T-cell (primary cell): ENCODE measurements around the gene TSC22D3. TPM values are rescaled to one million over a fixed set of nuclear protein-coding genes. Genes with fewer than 3 reads are reported as not detected.

Source experiments
- ATAC-seq, 4 experiments: fragments of 200-7000 bp in 3 of 4; fragments of 150-1000 bp in 1 of 4; cut with Tn5 transposase; replicated peaks in 1 of 4; 1 replicate in 3 of 4; 2 replicates in 1 of 4; pipeline ENCODE4 v1.10.0; 2021; ENCODE audit warnings: moderate library complexity in 3 of 4, mild to moderate bottlenecking in 2 of 4, moderate number of reproducible peaks in 1 of 4
- CTCF ChIA-PET, 2 donors: fragments of 300-600 bp; sonication (Branson Sonifier 250); formaldehyde crosslinking; loops; one replicate each; lab custom pipeline; 2022; ENCODE audit warnings: antibody characterized with exemption in 2 of 2; lab: Charles Lee
- POLR2A ChIA-PET, 2 donors: fragments of 300-600 bp; sonication (Branson Sonifier 250); formaldehyde crosslinking; loops; one replicate each; lab custom pipeline; 2022; ENCODE audit warnings: antibody characterized with exemption in 2 of 2; lab: Charles Lee
- DNase-seq, 35 experiments: peaks; one replicate each; pipeline versions ENCODE4 v3.0.0 to v3.0.0-alpha.2; 2013 to 2023
- H3K27ac ChIP-seq: one replicate; pipeline ENCODE4 v1.5.1; 2013; ENCODE audit warnings: low read length
- H3K27me3 ChIP-seq, 2 experiments: replicated peaks in 1 of 2; 1 replicate in 1 of 2; 2 replicates in 1 of 2; pipeline versions ENCODE4 v1.6.1 to v1.7.0; 2013; ENCODE audit warnings: low read length in 1 of 2, mixed read lengths in 1 of 2; ENCODE audit not compliant: control insufficient read depth in 2 of 2, insufficient read depth in 2 of 2; ENCODE audit errors: extremely low read depth in 1 of 2
- H3K36me3 ChIP-seq, 2 donors: 1 replicate in 1 of 2; 2 replicates in 1 of 2; pipeline versions ENCODE4 v1.6.1 to v1.7.0; 2013; ENCODE audit warnings: low read length in 1 of 2; ENCODE audit not compliant: control insufficient read depth in 2 of 2, insufficient read depth in 1 of 2; ENCODE audit errors: extremely low read depth in 1 of 2
- H3K4me1 ChIP-seq, 2 experiments: 1 replicate in 1 of 2; 2 replicates in 1 of 2; pipeline versions ENCODE4 v1.6.1 to v1.7.0; 2013; ENCODE audit warnings: low read length in 2 of 2, mixed read lengths in 1 of 2; ENCODE audit not compliant: insufficient read depth in 2 of 2, control insufficient read depth in 1 of 2; ENCODE audit errors: extremely low read depth in 1 of 2
- H3K4me3 ChIP-seq, 2 donors: 1 replicate in 1 of 2; 2 replicates in 1 of 2; pipeline versions ENCODE4 v1.5.1 to v1.7.0; 2013; ENCODE audit warnings: mild to moderate bottlenecking in 2 of 2, low read length in 1 of 2, moderate library complexity in 1 of 2; ENCODE audit not compliant: control insufficient read depth in 1 of 2; ENCODE audit errors: extremely low read depth in 1 of 2
- H3K9me3 ChIP-seq: 2 replicates; pipeline ENCODE4 v1.7.0; 2013
- H3K27ac Mint-ChIP-seq, 2 donors: one replicate each; pipeline ENCODE4 v1.8.0; 2020 to 2021; ENCODE audit warnings: mild to moderate bottlenecking in 2 of 2, mixed read lengths in 2 of 2
- H3K27me3 Mint-ChIP-seq, 2 donors: one replicate each; pipeline ENCODE4 v1.8.0; 2021 to 2022; ENCODE audit warnings: mixed read lengths in 2 of 2
- H3K36me3 Mint-ChIP-seq: one replicate; pipeline ENCODE4 v1.8.0; 2021; ENCODE audit warnings: mixed read lengths
- H3K4me1 Mint-ChIP-seq, 3 donors: one replicate each; pipeline ENCODE4 v1.8.0; 2020 to 2022; ENCODE audit warnings: mixed read lengths in 3 of 3, mild to moderate bottlenecking in 1 of 3
- H3K4me3 Mint-ChIP-seq, 3 donors: one replicate each; pipeline ENCODE4 v1.8.0; 2020 to 2022; ENCODE audit warnings: mild to moderate bottlenecking in 3 of 3, mixed read lengths in 3 of 3, moderate library complexity in 3 of 3
- H3K9me3 Mint-ChIP-seq, 3 donors: one replicate each; pipeline ENCODE4 v1.8.0; 2020 to 2022; ENCODE audit warnings: mixed read lengths in 3 of 3
- WGBS: methylation state at CpG from one replicate; pipeline ENCODE4 v1.1.5; 2013; ENCODE audit warnings: missing lambda C conversion rate; ENCODE audit not compliant: insufficient coverage; 5-methylcytosine and 5-hydroxymethylcytosine counted together
- total RNA-seq, 35 experiments: library from RNA in 6 of 35; stranded (reverse) in 6 of 35; fragments of 120-200 nt in 1 of 35; gene quantifications; one replicate each; pipeline versions ENCODE4 v1.2.1 to v1.2.4 and lab custom pipeline; 2013 to 2026

Gene TSC22D3
- total RNA-seq, 5 donors from 2014 or later (not counting 1 experiment from before 2014, with no cell fraction given) = 202 to 2,593 (median 248) TPM

DNA sequence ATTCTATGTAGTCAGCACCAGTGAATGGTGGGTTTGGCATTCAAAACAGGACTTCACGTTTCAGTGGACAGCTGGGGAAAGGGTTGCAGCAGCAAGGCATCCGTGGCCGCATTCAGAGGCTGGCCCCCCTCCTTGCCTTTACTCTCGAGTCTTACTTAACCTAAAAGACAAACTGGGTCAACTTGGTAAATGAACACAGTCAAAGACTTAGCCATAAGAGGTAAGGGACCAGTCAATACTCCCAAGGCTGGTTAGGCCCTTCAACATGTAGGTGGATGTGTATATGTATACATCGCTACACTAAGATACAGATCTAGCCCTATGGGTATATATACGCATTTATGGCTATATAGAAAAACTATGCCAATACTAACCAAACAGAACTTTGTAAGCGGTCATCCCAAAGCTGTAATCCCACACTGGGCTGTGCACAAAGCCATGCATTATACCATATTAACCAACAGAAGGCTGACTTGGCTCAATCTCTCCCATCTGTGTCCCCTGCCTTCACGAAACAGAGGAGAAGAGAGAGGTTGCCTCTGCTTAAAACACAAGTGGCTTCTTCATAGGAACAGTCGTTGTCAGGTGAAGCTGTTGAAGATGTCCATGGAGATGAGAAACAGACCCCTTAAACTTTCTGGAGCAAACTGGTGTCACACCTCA, 61.9 kb downstream of the TSC22D3 start:
- Mint-ChIP-seq H3K27me3 (peaks cover 0 to 9% of the 10 kb centered on the region in 2 donors), H3K27ac (peak overlapping the region; percentile 98 to 100), H3K9me3 (no peaks in the 10 kb centered on the region), H3K36me3 (peaks cover 31% of the 10 kb centered on the region), H3K4me3 (peak overlapping the region; percentile 89 to 96 (median 95)), H3K4me1 (peaks cover 80 to 86% (median 80%) of the 10 kb centered on the region in 3 donors)
- Histone ChIP-seq H3K4me3 (peak overlapping the region; percentile 88 to 94), H3K27me3 (no peaks in the 10 kb centered on the region), H3K27ac (peak overlapping the region; percentile 99), H3K9me3 (no peaks in the 10 kb centered on the region), H3K36me3 (peaks cover 4 to 35% of the 10 kb centered on the region in 2 donors), H3K4me1 (peaks cover 20 to 69% of the 10 kb centered on the region in 2 experiments)
- CTCF ChIA-PET = interaction anchor here (1.6 to 6.4 kb wide), 3 partner anchors 36 to 40 kb away, joined by 6 to 59 read pairs (median 30); no protein-coding TSS in a partner anchor
- ATAC-seq (peak in 1 of 4 experiments; percentile 3), DNase-seq (peak in 22 of 35 experiments; percentile 5 to 62 (median 29))
- WGBS = no CpG with 5 or more reads among the region's 9 CpGs
- POLR2A ChIA-PET = interaction anchor here (0.5 to 11.8 kb wide), 4 partner anchors 38 to 332 kb away, joined by 3 to 572 read pairs (median 136); partner anchors contain the start of gene PRPS1 (in 1 of the 2)

GRCh38 chrX:107713203-107713542, 62.4 kb downstream of the TSC22D3 start:
- Histone ChIP-seq H3K27ac (peak overlapping the region; percentile 99), H3K36me3 (peaks cover 4 to 35% of the 10 kb centered on the region in 2 donors), H3K27me3 (no peaks in the 10 kb centered on the region), H3K4me1 (peaks cover 20 to 67% of the 10 kb centered on the region in 2 experiments), H3K4me3 (peak overlapping the region; percentile 88 to 94), H3K9me3 (no peaks in the 10 kb centered on the region)
- peaks cover 0 to 10% of the 10 kb centered on the region in 2 donors for H3K27me3 Mint-ChIP-seq
- H3K27ac Mint-ChIP-seq = peak overlapping the region; percentile 98 to 100
- DNase-seq = peak in 1 of 35 experiments; percentile 5
- H3K36me3 Mint-ChIP-seq = peaks cover 31% of the 10 kb centered on the region
- ChIA-PET CTCF (interaction anchor here (1.2 to 6.4 kb wide), 4 partner anchors 36 to 40 kb away, joined by 4 to 59 read pairs (median 18); no protein-coding TSS in a partner anchor), POLR2A (interaction anchor here (1.0 to 11.8 kb wide), 4 partner anchors 37 to 307 kb away, joined by 5 to 572 read pairs (median 137); no protein-coding TSS in a partner anchor)
- no CpG with 5 or more reads among the region's 2 CpGs for WGBS
- ATAC-seq = no peak
- H3K9me3 Mint-ChIP-seq = no peaks in the 10 kb centered on the region
- peak overlapping the region; percentile 89 to 96 (median 95) for H3K4me3 Mint-ChIP-seq
- peaks cover 76 to 84% (median 80%) of the 10 kb centered on the region in 3 donors for H3K4me1 Mint-ChIP-seq

GRCh38 chrX:107712231-107713202, 63.1 kb downstream of the TSC22D3 start:
- Histone ChIP-seq H3K4me1 (peaks cover 14 to 60% of the 10 kb centered on the region in 2 experiments), H3K9me3 (no peaks in the 10 kb centered on the region), H3K36me3 (peaks cover 4 to 35% of the 10 kb centered on the region in 2 donors), H3K27me3 (no peaks in the 10 kb centered on the region), H3K27ac (peak overlapping the region; percentile 99), H3K4me3 (peak overlapping the region in 1 of 2 donors; percentile 94)
- Mint-ChIP-seq H3K4me3 (peak overlapping the region; percentile 7 to 89 (median 43)), H3K27ac (peak overlapping the region; percentile 98 to 100), H3K27me3 (peaks cover 0 to 9% of the 10 kb centered on the region in 2 donors), H3K9me3 (no peaks in the 10 kb centered on the region), H3K36me3 (peaks cover 31% of the 10 kb centered on the region), H3K4me1 (peaks cover 73 to 77% (median 73%) of the 10 kb centered on the region in 3 donors)
- ATAC-seq (peak in 1 of 4 experiments; percentile 23), DNase-seq (peak in 25 of 35 experiments; percentile 31 to 72 (median 44))
- ChIA-PET CTCF (interaction anchor here (1.2 to 6.4 kb wide), 6 partner anchors 35 to 58 kb away, joined by 4 to 59 read pairs (median 8); no protein-coding TSS in a partner anchor), POLR2A (interaction anchor here (0.5 to 11.8 kb wide), 11 partner anchors 29 to 308 kb away, joined by 3 to 572 read pairs (median 5); partner anchors contain the start of genes PRPS1 (in 2 of the 2) and TSC22D3 (in 1 of the 2))
- 80% methylated on average over 3 of the region's 13 CpGs for WGBS

DNA sequence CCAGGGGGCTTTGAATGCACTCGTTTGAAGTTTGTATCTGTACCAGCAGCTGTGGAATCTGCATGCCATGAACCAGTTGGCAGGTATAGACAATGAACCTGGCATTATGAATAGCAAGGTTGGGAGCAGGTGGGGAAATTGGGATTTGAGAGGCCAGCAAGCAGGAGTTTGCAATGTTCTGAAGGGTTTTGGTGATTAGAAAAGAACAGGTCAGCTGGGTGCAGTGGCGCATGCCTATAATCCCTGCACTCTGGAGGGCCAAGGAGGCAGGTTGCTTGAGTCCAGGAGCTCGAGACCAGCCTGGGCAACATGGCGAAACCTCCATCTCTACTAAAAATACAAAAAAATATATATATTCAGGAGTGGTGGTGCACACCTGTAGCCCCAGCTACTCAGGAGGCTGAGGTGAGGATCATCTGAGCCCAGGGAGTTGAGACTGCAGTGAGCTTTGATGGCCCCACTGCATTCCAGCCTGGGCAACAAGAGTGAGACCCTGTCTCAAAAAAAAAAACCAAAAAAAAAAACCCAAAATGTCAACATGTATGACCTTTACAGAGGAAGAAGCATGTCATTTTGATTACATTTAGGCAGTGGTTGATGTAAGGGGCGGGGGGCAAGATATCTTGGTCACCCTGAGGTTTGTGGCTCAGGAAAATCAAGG, 63.9 kb downstream of the TSC22D3 start:
- peak in 4 of 35 experiments; percentile 4 to 26 (median 9) for DNase-seq
- H3K4me1 Mint-ChIP-seq = peaks cover 69 to 72% (median 70%) of the 10 kb centered on the region in 3 donors
- POLR2A ChIA-PET = interaction anchor here (0.5 to 11.8 kb wide), 17 partner anchors 9 to 309 kb away, joined by 3 to 572 read pairs (median 5); partner anchors contain the start of genes PRPS1 (in 2 of the 2) and TSC22D3 (in 1 of the 2)
- peaks cover 0 to 6% of the 10 kb centered on the region in 2 donors for H3K27me3 Mint-ChIP-seq
- peaks cover 31% of the 10 kb centered on the region for H3K36me3 Mint-ChIP-seq
- Histone ChIP-seq H3K4me3 (peak overlapping the region in 1 of 2 donors; percentile 4), H3K9me3 (no peaks in the 10 kb centered on the region), H3K27me3 (no peaks in the 10 kb centered on the region), H3K36me3 (peaks cover 4 to 35% of the 10 kb centered on the region in 2 donors), H3K4me1 (peaks cover 14 to 55% of the 10 kb centered on the region in 2 experiments), H3K27ac (peak overlapping the region; percentile 99)
- H3K27ac Mint-ChIP-seq = peak overlapping the region; percentile 98 to 100
- CTCF ChIA-PET = interaction anchor here (0.7 to 6.4 kb wide), 10 partner anchors 33 to 68 kb away, joined by 3 to 59 read pairs (median 6); partner anchors contain the start of gene TSC22D3 (in 1 of the 2)
- H3K9me3 Mint-ChIP-seq = no peaks in the 10 kb centered on the region
- peak overlapping the region; percentile 66 to 89 (median 74) for H3K4me3 Mint-ChIP-seq
- 80% methylated on average over 1 of the region's 5 CpGs for WGBS
- ATAC-seq = peak in 2 of 4 experiments; percentile 3 to 8

DNA sequence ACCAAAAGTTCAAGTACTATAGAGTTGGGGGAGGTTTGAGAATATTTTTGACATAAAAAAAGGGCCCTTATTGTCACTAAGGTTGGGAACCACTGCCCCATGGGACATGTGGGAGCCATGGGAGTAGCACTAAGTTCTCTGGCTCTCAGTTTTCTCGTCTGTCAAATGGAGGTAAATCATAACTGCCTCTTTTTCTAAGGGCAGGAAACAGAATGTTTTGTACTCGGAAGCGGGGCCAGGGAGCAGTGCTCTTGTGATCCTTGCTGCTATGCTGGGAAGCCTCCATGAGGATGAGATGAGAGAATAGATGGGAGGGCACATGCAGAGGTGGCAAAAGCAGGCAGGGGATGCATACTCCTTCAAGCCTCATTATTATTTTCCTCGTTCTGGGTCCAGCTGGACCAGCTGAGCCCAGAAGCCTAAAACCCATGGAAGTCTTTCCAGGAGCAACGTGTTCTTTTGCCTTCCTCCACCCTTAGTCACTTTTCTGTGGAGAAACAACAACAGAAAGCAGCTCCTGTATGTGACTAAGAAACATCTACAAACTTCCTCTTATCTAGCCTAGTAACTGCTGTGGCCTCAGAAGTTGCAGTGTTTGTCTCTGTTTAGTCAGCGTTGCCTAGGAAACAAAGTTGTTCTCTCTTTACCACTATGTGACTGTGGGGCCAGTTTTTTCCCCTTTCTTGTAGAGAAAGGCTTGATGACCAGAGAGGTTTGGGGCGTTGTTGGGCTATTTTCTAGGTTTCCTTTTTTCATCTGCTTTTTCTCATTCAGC, 64.8 kb downstream of the TSC22D3 start:
- Mint-ChIP-seq H3K27me3 (peaks cover 0 to 6% of the 10 kb centered on the region in 2 donors), H3K4me3 (peak overlapping the region; percentile 66 to 89 (median 74)), H3K27ac (peak overlapping the region; percentile 98 to 100), H3K9me3 (no peaks in the 10 kb centered on the region), H3K36me3 (peaks cover 28% of the 10 kb centered on the region), H3K4me1 (peaks cover 68 to 74% (median 71%) of the 10 kb centered on the region in 3 donors)
- H3K36me3 ChIP-seq = peaks cover 0 to 32% of the 10 kb centered on the region in 2 donors
- ChIA-PET CTCF (interaction anchor here (0.8 to 6.4 kb wide), 8 partner anchors 9 to 65 kb away, joined by 3 to 59 read pairs (median 8); partner anchors contain the start of gene TSC22D3 (in 1 of the 2)), POLR2A (interaction anchor here (0.6 to 11.8 kb wide), 11 partner anchors 12 to 114 kb away, joined by 3 to 572 read pairs (median 4); partner anchors contain the start of gene PRPS1 (in 1 of the 2))
- peaks cover 14 to 55% of the 10 kb centered on the region in 2 experiments for H3K4me1 ChIP-seq
- peak in 30 of 35 experiments; percentile 7 to 90 (median 56) for DNase-seq
- peak overlapping the region; percentile 99 for H3K27ac ChIP-seq
- no CpG with 5 or more reads among the region's 7 CpGs for WGBS
- ATAC-seq = peak; percentile 43 to 84 (median 76)
- peak overlapping the region in 1 of 2 donors; percentile 27 for H3K4me3 ChIP-seq
- no peaks in the 10 kb centered on the region for H3K9me3 ChIP-seq
- H3K27me3 ChIP-seq = no peaks in the 10 kb centered on the region
